Mammary epithelial cell (primary cell): ENCODE measurements around the gene EFCAB6.

Experiments
- CTCF ChIP-seq, 2 donors: IDR thresholded peaks in 1 of 2; conservative IDR thresholded peaks in 1 of 2; 2 replicates each; pipeline ENCODE4 v1.5.1; 2011 to 2012; ENCODE audit warnings: inconsistent platforms in 2 of 2, low read length in 2 of 2, mild to moderate bottlenecking in 2 of 2, control low read depth in 1 of 2, low read depth in 1 of 2; ENCODE audit not compliant: insufficient read depth in 1 of 2; ENCODE audit errors: extremely low read depth in 1 of 2
- EZH2 ChIP-seq: IDR thresholded peaks from 2 replicates; pipeline ENCODE4 v1.6.1; 2012; ENCODE audit warnings: low read length, inconsistent platforms, borderline replicate concordance

- TF ChIP-seq CTCF (conservative IDR thresholded peaks at IDR 0.05 in 1 of 2, IDR thresholded peaks at IDR 0.05 in 1 of 2; ENCODE audit: extremely low read depth in 1 of 2, insufficient read depth in 1 of 2, low read depth in 1 of 2, low read length in 2 of 2) = no peak
- TF ChIP-seq EZH2 = no peak
Observed at GRCh38 chr22:43504666-43505261, 307.3 kb downstream of the EFCAB6 start.
